BE2C (cell line): ENCODE data around the gene DPP8.
A peak's percentile ranks its signal among the peaks of the same experiment; 100 is the strongest.

ENCODE experiments used
- DNase-seq: peaks from one replicate; pipeline ENCODE4 v3.0.0-alpha.2; 2020
- H3K27me3 ChIP-seq: fragments of 250-450 bp; sonication (Bioruptor Pico); 2 replicates; pipeline ENCODE4 v1.5.1; 2020; ENCODE audit warnings: mild to moderate bottlenecking
- H3K36me3 ChIP-seq: fragments of 250-450 bp; sonication (Bioruptor Pico); 2 replicates; pipeline ENCODE4 v1.5.1; 2020; ENCODE audit warnings: mild to moderate bottlenecking
- H3K4me1 ChIP-seq: fragments of 250-450 bp; sonication (Bioruptor Pico); 2 replicates; pipeline ENCODE4 v1.5.1; 2020
- H3K4me3 ChIP-seq: 2 replicates; pipeline ENCODE4 v1.5.1; 2011; ENCODE audit warnings: low read depth, low read length
- H3K9me3 ChIP-seq: fragments of 250-450 bp; sonication (Bioruptor Pico); 2 replicates; pipeline ENCODE4 v1.5.1; 2020
- TF ChIP-seq, protein P1 (sequence below): IDR thresholded peaks from 2 replicates; pipeline ENCODE4 v1.5.1; 2012; ENCODE audit warnings: mild to moderate bottlenecking, low read depth, low read length

DPP8 gene

DNA sequence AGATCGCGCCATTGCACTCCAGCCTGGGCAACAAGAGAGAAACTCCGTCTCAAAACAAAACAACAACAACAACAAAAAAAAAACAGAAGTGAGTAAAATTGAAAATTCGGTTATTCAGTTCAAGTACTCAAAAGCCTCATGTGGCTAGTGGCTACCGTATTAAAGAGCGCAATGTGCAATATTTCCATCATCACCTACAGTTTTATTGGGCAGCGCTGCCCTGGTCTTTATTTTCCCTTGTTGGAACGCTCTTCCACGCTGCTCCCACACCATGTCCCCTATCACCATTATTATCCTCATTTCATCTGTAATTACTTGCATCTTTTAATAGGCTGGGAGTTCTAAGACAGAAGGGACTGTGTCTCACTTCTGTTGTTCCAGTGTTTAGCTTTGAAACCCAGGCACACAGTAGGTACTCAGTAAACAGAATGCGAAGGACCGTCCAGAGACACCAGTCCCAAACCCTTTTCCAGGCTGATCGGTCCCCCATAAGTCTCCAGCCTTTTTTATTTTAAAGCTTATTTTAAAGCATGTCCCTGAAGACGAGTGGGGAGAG, 12.4 kb upstream of the DPP8 start:
- Histone ChIP-seq H3K36me3 (peaks cover 5% of the 10 kb centered on the region; the same call in 1 of the 2 replicates), H3K9me3 (no peaks in the 10 kb centered on the region), H3K4me3 (peak overlapping the region; percentile 93), H3K4me1 (no peaks in the 10 kb centered on the region), H3K27me3 (no peaks in the 10 kb centered on the region)
- DNase-seq, result no peak
- TF ChIP-seq, protein P1, sequence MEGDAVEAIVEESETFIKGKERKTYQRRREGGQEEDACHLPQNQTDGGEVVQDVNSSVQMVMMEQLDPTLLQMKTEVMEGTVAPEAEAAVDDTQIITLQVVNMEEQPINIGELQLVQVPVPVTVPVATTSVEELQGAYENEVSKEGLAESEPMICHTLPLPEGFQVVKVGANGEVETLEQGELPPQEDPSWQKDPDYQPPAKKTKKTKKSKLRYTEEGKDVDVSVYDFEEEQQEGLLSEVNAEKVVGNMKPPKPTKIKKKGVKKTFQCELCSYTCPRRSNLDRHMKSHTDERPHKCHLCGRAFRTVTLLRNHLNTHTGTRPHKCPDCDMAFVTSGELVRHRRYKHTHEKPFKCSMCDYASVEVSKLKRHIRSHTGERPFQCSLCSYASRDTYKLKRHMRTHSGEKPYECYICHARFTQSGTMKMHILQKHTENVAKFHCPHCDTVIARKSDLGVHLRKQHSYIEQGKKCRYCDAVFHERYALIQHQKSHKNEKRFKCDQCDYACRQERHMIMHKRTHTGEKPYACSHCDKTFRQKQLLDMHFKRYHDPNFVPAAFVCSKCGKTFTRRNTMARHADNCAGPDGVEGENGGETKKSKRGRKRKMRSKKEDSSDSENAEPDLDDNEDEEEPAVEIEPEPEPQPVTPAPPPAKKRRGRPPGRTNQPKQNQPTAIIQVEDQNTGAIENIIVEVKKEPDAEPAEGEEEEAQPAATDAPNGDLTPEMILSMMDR, result no peak

DNA sequence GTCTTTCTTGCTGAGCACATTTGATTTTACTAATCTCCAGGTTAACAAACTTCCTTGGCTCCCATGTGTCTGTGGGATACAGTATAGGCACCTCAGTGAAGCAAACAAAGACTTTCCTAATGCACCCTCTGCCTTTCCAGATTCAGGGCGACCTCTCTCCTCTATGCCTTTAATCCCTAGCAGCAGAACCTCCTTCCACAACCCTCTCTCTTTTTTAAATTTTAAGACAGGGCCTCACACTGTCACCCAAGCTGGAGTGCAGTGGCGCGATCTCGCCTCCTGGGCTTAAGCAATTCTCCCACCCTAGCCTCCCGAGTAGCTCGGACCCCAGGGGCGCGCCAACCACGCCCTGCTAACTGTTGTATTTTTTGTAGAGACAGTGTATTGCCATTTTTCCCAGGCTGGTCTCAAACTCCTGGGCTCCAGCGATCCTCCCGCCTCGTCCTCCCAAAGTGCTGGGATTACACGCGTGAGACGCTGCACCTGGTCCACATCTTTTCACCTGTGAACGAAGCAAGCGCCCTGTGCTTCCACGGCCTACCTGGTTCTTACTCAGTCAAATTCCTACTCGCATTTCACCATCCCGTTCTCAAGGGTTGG, 11.1 kb upstream of the DPP8 start:
- Histone ChIP-seq H3K36me3 (no peaks in the 10 kb centered on the region; the same call in 1 of the 2 replicates), H3K4me1 (no peaks in the 10 kb centered on the region), H3K9me3 (no peaks in the 10 kb centered on the region), H3K4me3 (no peak overlapping the region), H3K27me3 (no peaks in the 10 kb centered on the region)
- DNase-seq, result no peak
- TF ChIP-seq, protein P1, result no peak

DNA sequence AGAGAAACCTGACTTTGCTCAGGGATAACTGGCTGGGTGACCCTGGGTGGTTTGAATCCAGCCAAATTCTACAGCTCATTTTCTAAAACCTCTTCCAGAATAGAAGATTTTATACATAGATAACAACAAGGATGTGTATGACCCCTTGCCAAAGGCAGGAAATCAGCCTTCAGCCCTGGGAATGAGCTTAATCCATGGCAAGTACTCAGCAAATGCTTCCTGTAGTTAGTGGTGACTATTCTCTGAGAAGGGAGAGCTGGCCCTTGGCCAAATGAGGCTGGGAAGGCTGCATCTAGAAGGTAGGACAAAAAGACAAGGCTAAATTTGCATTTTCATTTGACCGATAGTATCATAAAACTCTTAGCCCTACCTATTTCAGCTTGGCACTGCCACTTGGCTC, 8.1 kb upstream of the DPP8 start:
- H3K4me3 ChIP-seq, result no peak overlapping the region
- DNase-seq, result no peak
- H3K36me3 ChIP-seq, result no peaks in the 10 kb centered on the region; the same call in 1 of the 2 replicates
- no peaks in the 10 kb centered on the region for H3K27me3 ChIP-seq
- H3K9me3 ChIP-seq, result no peaks in the 10 kb centered on the region
- TF ChIP-seq, protein P1, result no peak
- H3K4me1 ChIP-seq, result no peaks in the 10 kb centered on the region

DNA sequence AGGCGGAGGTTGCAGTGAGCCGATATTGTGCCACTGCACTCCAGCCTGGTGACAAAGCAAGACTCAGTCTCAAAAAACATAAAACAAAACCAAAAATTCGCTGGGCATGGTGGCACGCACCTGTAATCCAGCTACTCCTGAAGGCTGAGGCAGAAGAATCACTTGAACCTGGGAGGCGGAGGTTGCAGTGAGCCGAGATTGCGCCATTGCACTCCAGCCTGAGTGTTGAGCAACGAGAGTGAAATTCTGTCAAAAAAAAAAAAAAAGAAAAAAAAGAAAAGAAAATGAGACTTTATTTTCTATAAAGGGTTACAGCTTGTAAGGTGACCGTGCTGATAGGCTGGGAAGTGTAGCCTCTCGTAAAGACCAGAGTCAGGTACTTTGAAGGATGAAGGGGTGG, 6.7 kb upstream of the DPP8 start:
- no peak for DNase-seq
- TF ChIP-seq, protein P1, result no peak
- no peaks in the 10 kb centered on the region for H3K27me3 ChIP-seq
- H3K4me1 ChIP-seq, result no peaks in the 10 kb centered on the region
- H3K9me3 ChIP-seq, result no peaks in the 10 kb centered on the region
- H3K36me3 ChIP-seq, result no peaks in the 10 kb centered on the region
- no peak overlapping the region for H3K4me3 ChIP-seq

DNA sequence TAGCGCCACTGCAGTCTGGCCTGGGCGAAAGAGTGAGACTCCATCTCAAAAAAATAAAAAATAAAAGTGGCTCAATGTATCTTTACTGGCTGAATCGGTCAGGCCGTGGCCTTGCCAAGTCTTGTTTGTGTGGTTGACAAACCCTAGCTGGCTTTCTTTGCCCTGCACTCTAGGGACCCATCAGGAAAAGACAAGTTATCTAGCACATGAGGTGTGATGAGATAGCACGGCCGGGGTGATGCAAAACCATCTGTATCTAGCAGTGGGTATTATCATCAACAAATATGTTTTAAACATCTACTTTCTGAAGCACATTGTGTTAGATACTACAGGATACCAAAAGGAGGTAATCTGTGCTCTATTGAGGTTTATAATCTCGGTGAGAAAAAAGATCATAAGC, 3.9 kb upstream of the DPP8 start:
- Histone ChIP-seq H3K36me3 (peaks cover 4% of the 10 kb centered on the region), H3K4me3 (no peak overlapping the region), H3K27me3 (no peaks in the 10 kb centered on the region), H3K9me3 (no peaks in the 10 kb centered on the region), H3K4me1 (no peaks in the 10 kb centered on the region)
- TF ChIP-seq, protein P1, result no peak
- DNase-seq, result no peak

DNA sequence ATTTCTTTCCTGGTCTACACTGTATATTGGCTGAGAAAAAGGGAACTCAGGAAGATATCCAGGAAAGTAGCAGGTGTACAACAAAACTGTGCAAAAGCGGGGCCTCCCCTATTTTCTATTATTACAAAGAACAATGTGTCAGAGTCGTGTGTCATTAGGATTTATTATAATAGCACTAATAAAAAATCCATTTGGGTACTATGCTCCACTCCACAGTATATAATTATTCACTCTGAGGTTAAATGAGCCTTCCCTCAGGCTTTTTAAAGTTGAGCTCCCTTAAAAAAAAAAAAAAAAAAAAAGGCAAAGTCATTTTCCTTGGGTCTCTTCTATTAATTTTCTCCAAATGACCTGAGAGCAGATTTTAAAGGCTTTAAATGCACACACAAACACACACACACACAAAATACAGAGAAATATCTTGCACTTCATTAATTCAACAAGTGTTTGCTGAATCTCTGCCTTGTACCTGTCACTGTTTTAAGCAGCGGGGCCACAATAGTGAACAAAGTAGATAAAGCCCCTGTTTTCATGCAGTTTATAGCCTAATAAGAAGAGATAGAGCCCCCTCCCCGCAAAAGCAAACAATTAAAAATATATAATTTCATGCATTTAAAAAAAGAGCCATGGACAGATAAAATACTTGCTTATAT, 1.3 kb upstream of the DPP8 start:
- Histone ChIP-seq H3K27me3 (no peaks in the 10 kb centered on the region), H3K4me3 (no peak overlapping the region), H3K9me3 (no peaks in the 10 kb centered on the region), H3K36me3 (peaks cover 13% of the 10 kb centered on the region), H3K4me1 (no peaks in the 10 kb centered on the region)
- TF ChIP-seq, protein P1, result no peak
- no peak for DNase-seq
